ENCODE data around the gene FOXK1. TPM values are rescaled to one million over a fixed set of nuclear protein-coding genes. Genes with fewer than 3 reads are reported as not detected.

The FOXK1 gene
- polyA plus RNA-seq, 1 experiment, result 3.3 TPM

DNA sequence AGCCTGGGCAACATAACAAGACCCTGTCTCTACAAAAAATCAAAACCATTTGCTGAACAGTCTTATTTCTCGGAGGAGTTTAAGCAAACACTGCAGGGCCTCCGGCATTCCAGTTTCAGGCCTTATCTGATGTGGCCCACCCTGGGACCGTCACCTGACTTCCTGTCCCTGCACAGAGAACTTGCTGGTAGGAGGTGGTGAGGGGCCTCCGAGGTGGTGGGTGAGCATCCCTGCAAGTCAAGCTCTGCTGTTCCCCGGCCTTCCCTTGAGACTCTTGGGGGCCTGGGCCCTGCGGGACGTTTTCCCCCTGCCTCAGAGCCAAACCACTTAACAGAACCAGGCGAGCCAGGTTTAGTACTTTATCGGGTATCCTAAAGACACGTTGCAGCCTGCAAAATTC lies 48.9 kb downstream of the FOXK1 start:
- H3K4me3 ChIP-seq (ENCODE audit: low read depth, low read length), result no peak overlapping the region
- H3K27me3 ChIP-seq (ENCODE audit: control insufficient read depth, insufficient read depth, low read length), result no peaks in the 10 kb centered on the region
- peaks cover 6% of the 10 kb centered on the region for H3K36me3 ChIP-seq (ENCODE audit: control insufficient read depth, insufficient read depth, low read length)
- CTCF ChIA-PET, result no interaction called here
- POLR2A ChIA-PET, result interaction anchor here (0.6 to 0.9 kb wide), 2 partner anchors 10 to 194 kb away, joined by 3 to 10 read pairs; no protein-coding TSS in a partner anchor
- TF ChIP-seq, protein P1, sequence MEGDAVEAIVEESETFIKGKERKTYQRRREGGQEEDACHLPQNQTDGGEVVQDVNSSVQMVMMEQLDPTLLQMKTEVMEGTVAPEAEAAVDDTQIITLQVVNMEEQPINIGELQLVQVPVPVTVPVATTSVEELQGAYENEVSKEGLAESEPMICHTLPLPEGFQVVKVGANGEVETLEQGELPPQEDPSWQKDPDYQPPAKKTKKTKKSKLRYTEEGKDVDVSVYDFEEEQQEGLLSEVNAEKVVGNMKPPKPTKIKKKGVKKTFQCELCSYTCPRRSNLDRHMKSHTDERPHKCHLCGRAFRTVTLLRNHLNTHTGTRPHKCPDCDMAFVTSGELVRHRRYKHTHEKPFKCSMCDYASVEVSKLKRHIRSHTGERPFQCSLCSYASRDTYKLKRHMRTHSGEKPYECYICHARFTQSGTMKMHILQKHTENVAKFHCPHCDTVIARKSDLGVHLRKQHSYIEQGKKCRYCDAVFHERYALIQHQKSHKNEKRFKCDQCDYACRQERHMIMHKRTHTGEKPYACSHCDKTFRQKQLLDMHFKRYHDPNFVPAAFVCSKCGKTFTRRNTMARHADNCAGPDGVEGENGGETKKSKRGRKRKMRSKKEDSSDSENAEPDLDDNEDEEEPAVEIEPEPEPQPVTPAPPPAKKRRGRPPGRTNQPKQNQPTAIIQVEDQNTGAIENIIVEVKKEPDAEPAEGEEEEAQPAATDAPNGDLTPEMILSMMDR (IDR thresholded peaks at IDR 0.05; ENCODE audit: insufficient read depth, low read depth, low read length), result no peak
- no peak for DNase-seq (ENCODE audit: low read depth)

DNA sequence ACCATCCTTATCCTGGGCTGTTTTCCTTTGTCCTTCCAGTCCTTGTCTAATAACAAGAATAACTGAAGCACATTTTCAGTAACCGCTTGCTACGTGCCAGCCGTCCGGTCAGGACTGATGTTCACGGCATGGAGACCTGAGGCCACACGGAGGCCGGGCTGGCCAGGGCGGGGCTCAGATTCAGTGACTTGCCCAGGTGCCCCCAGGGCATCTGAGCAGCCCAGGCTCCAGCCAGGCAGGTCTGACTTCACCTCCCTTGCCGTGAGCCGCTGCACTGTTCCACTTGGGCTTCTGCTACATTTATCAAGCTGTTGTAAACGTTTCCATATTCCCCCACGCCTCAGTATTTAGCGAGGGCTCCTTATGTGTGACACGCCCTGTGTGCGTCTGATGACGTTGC lies 49.7 kb downstream of the FOXK1 start:
- TF ChIP-seq, protein P1 (IDR thresholded peaks at IDR 0.05; ENCODE audit: insufficient read depth, low read depth, low read length), result no peak
- ChIA-PET CTCF (no interaction called here), POLR2A (no interaction called here)
- Histone ChIP-seq H3K27me3 (ENCODE audit: control insufficient read depth, insufficient read depth, low read length) (no peaks in the 10 kb centered on the region), H3K4me3 (ENCODE audit: low read depth, low read length) (no peak overlapping the region), H3K36me3 (ENCODE audit: control insufficient read depth, insufficient read depth, low read length) (peaks cover 6% of the 10 kb centered on the region)
- no peak for DNase-seq (ENCODE audit: low read depth)

DNA sequence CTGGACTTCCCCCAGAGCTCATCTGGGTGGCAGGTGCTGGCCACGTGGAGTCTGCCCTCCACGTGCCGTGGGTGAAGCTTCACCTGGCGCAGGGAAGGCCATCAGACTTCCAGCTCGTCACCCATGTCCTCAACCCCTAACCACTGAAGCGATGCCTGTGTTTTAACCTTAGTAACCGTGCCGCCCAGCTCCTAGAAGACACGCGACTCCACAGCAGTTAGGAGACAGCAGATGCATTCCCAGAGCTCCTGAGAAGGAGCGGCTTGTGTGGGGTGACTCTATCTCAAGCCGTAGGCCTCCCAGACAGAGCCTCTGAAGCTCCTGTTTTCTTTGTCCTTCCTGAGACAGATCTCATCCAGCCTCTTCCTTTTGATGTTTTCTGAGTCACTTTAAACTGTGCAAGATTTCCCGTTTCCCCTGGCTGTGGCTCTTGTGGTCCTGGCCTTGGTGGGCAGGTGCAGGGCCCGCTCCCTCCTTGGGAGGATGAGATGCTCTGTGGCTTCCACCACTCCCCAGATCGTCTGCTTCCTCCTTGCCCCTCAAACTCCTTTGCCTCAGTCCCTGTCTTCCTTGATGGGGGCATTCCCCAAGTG lies 51.9 kb downstream of the FOXK1 start:
- no peak overlapping the region for H3K4me3 ChIP-seq (ENCODE audit: low read depth, low read length)
- CTCF ChIA-PET, result interaction anchor here (0.8 kb wide), 1 partner anchor 149 kb away, joined by 3 read pairs; no protein-coding TSS in a partner anchor
- DNase-seq (ENCODE audit: low read depth), result no peak

DNA sequence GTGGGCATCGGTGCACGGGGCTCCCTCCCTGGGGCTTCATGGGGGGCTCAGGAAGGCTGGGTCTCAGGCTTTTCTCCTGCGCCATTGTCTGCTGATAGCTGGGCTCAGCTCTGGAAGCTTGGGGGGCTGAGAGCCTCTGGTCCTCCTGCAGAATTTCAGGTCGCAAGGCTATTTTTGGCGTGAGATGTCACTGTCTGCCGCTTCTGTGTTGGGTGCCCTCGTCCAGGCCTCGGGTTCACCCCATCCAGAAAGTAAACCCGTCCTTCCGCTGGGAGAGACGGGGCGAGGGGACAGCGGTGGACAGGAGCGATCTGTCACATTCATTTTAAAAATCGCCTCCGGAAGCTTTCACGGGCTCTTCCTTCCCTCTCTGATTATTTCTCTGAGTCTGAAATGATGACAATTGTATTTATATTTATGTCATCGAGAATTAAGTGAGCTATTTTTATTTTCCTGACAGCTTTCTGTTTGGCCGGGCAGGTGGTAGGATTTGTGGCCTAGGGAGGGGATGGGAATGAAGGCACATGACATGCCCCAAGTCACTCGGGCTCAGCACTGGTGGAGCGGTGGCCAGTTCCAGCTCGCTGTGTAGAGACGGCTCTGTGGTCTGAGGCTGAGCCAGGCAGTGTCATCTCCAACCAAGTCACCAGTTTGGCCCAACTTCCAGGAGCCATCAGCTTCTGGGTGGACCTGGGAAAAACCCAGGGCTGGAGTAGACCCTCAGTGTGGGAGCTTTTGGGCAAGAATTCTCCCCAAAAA lies 52.7 kb downstream of the FOXK1 start:
- DNase-seq (ENCODE audit: low read depth), result no peak
- ChIA-PET CTCF (interaction anchor here (1.5 kb wide), 1 partner anchor 11 kb away, joined by 4 read pairs; no protein-coding TSS in a partner anchor), POLR2A (no interaction called here)
- Histone ChIP-seq H3K4me3 (ENCODE audit: low read depth, low read length) (no peak overlapping the region), H3K36me3 (ENCODE audit: control insufficient read depth, insufficient read depth, low read length) (peaks cover 7% of the 10 kb centered on the region), H3K27me3 (ENCODE audit: control insufficient read depth, insufficient read depth, low read length) (no peaks in the 10 kb centered on the region)
- TF ChIP-seq, protein P1 (IDR thresholded peaks at IDR 0.05; ENCODE audit: insufficient read depth, low read depth, low read length), result no peak

More for the DNA sequence above, 51.9 kb downstream of the FOXK1 start:
- TF ChIP-seq, protein P1 (IDR thresholded peaks at IDR 0.05; ENCODE audit: insufficient read depth, low read depth, low read length), result no peak
- POLR2A ChIA-PET, result no interaction called here
- no peaks in the 10 kb centered on the region for H3K27me3 ChIP-seq (ENCODE audit: control insufficient read depth, insufficient read depth, low read length)
- H3K36me3 ChIP-seq (ENCODE audit: control insufficient read depth, insufficient read depth, low read length), result peaks cover 7% of the 10 kb centered on the region

DNA sequence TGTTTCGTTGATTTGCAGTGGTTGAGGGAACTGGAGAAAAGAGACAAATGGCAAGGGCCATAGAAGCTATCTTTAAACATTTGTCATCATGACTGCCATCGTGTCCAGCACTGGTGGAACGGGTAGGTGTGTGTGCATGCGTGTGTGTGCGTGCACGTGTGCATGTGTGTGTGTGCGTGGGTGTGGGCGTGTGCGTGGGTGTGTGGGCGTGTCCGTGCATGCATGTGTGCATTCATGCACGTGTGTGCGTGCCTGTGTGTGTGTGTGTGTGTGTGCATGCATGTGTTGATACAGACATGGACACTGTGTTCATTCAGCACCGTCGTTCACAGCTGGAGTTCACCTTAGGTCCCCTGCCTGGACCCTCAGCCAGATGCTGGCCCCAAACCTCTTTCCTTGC lies 55.2 kb downstream of the FOXK1 start:
- POLR2A ChIA-PET, result no interaction called here
- no peak for DNase-seq (ENCODE audit: low read depth)
- Histone ChIP-seq H3K4me3 (ENCODE audit: low read depth, low read length) (no peak overlapping the region), H3K36me3 (ENCODE audit: control insufficient read depth, insufficient read depth, low read length) (peaks cover 13% of the 10 kb centered on the region), H3K27me3 (ENCODE audit: control insufficient read depth, insufficient read depth, low read length) (no peaks in the 10 kb centered on the region)
- CTCF ChIA-PET, result no interaction called here
- TF ChIP-seq, protein P1 (IDR thresholded peaks at IDR 0.05; ENCODE audit: insufficient read depth, low read depth, low read length), result no peak
